Measurements from ENCODE around the gene FPR3.
"Not testable (repeated sequence)": the region's sequence is repeated elsewhere in the genome, so short reads cannot be mapped to it uniquely, and the experiment has no call there.

Gene FPR3, protein sequence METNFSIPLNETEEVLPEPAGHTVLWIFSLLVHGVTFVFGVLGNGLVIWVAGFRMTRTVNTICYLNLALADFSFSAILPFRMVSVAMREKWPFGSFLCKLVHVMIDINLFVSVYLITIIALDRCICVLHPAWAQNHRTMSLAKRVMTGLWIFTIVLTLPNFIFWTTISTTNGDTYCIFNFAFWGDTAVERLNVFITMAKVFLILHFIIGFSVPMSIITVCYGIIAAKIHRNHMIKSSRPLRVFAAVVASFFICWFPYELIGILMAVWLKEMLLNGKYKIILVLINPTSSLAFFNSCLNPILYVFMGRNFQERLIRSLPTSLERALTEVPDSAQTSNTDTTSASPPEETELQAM

DNA sequence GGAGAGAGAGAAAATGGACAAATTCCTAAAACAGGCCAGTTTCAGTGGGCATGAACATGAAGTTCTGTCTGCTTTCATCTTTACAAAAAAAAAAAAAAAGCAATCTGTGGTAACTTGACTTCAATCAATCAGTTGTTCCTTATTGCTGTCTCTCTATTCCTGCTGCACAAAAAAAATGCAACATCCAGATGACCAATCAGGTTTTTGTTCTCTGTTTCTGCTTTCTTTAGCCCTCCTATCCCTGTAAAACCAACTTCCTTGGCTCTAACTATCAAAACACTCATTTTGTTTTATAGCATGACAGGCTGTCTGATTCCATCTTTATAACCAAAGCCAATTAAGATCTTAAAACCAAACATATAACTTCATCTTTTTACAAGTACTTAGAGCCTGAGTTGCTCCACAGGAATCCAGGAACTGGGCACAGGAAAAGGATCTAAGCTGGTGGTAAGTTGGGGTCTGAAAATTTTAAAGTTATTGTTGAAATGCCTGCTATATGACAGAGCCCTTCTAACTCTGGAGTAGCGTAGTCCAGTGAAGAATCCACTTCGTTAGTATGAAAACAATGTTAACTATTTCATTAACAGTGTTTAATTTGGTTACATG is at the start of gene FPR3:
FPR3 (plus strand) TSS at position 273 of the 606 bp plus-strand sequence. CDS start 28,592 bp downstream, outside the sequence.
- no peak for DNase-seq (ENCODE audit: low spot score)

DNA sequence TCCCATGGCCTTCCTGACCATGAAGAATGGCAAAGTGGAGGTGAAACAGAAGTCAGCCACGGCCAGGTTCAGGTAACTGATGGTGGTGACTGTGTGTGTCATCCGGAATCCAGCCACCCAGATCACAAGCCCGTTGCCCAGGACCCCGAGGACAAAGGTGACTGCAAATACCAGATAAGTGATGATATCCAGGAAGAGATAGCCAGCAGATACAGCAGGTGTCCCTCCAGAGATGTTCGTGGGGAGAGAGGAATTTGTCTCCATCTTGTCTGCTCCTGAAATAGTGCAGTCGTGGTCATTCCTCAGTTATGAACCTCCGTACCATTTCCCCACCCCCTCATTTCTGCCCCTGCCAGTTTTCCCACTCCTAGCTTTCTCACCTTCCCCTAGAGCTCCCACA is 48.2 kb upstream of the FPR3 start:
- no peak for DNase-seq (ENCODE audit: low spot score)

DNA sequence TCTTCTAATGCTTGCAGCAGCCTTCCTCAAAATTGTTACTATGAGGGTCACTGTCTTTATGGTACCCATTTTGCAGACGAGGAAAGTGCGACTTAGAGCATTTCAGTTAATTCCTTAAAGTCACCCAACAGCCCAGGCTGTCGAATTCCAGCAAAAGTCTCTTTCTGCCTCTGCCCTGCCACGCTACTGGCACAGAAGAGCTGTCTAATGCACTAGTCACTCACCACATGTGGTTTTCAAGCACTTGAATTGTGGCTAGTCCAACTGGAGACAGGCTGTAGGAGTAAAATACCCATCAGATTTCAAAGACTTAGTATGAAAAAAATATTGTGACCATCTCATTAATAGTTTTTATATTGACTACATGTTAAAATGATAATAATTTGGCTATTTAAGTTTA is 45.0 kb upstream of the FPR3 start:
- DNase-seq (ENCODE audit: low spot score): no peak

DNA sequence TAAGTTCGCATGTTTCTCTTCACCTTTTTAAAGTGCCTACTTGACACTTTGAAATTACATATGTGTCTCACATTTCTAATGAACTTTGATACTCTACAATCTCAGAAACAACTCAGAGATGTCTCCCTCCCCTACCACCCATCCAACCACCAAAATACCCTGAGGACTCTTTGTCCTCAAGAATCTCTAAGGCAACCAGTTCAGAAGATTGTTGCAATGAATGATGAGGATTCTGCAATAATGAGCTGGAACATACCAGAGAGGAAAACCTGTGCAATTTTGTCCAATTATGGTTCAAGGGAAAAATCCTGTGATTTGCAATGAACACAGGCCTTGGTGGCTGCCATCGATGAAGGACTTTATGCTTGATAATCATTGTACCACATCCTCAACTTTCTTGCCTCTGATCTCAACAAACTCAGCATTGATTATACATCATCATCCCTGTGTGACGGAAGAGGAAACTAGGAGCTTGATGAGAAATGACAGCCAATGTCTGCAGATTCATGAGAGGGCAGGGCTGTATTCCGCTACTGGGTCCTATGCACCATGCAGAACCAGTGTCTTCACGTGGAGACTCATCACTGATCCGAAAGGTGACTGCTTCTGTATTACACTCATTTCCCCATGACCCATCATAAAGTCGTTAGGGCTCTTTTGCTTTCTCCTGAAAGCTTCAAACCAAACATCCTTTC is 44.4 kb upstream of the FPR3 start:
- no peak for DNase-seq (ENCODE audit: low spot score)

DNA sequence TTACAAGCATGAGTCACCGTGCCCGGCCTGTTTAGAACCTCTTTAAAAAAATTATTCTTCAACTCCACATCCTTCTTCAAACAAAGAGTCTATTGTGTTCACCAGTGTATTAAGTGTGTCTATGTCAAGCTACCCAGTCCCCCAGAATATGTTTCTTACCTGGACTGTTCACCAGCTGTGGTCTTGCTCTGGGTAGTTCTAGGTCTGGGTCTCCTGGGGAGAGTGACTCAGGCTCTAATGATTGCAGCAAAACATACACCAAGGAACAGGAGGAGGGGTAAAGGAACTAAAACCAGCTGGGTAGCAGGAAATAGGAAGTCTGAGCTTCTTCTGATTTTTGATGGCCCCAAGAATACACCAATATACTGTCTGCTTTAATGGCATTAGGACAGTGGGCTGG is 43.3 kb upstream of the FPR3 start, which contains the start of gene FPR1:
FPR1 (minus strand) TSS at position 224 of the 400 bp plus-strand sequence. CDS start 4,884 bp downstream, outside the sequence.
- DNase-seq (ENCODE audit: low spot score): no peak

DNA sequence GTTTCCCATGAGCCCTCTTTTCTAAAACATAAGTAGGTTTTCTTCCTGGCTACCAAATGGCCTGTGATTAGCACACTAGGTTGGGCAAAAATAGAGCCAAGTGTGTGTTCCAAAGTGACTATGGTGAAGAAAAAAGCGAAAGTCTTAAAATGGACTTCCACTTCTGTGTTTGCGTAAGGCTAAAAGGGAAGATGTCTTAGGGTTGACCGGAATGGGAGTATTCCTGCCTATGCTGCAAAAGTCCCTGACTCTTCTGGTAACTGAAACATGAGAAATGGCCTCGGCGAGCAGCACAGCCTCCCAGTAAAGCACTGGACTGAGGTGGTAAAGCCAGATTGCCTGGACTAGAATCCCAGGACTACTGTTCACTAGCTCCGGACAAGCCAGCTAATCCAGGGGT is 40.8 kb upstream of the FPR3 start:
- no peak for DNase-seq (ENCODE audit: low spot score)

DNA sequence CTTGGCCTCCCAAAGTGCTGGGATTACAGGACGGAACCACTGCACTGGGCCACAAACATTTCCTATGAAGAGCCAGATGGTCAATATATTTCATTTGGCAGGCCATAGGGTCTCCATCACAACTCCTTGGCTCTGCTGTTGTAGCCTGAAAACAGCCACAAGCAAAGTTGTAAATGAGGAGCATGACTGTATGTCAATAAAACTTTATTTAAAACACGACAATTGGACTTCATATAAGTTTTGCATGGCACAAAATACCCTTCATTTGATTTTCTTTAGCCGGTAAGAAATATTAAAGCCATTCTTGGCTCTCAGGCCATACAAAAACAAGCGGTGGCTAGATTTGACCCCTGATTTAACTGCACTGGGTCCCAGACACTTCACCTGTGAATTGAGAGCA is 40.2 kb upstream of the FPR3 start:
- no peak for DNase-seq (ENCODE audit: low spot score)

DNA sequence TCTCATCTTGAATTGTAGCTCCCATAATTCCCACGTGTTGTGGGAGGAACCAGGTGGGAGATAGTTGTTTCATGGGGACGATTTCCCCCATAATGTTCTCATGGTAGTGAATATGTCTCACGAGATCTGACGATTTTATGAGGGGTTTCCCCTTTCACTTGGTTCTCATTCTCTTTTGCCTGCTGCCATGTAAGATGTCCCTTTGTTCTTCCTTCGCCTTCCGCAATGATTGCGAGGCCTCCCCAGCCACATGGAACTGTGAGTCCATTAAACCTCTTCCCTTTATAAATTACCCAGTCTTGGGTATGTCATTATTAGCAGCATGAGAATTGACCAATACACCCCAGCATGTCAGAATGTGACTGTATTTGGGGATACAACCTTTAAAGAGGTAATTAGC is 39.4 kb upstream of the FPR3 start:
- DNase-seq (ENCODE audit: low spot score): no peak

DNA sequence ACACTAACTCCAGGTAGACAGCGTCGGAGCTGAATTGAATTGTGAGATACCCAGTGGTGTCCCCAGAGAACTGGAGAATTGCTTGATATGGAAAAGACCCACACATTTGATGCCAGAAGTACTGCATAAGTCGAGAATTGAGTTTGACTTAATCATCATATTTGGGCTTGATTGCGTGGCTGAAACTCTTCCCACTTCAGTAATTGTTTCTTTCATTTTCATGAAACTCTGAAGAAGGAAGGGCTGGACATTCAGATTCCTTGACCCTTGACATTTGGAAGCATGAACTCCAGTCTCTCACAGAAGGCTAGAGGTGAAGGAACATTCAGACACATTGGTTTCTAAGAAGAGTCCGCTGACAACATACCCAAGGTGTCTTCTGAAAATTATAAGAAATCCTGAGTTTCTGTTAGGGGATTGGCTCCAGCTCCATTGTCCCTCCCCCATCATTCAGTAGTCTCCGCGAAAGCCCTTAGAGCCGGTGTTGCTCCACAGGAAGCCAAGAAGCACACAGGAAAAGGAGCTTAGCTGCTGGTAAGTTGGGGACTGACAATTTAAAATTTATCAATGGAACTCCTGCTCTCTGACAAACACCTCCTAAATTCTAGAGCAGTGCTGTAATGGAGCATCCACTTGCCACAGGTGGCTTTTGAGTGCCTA is 34.1 kb upstream of the FPR3 start, which contains the start of gene FPR2:
FPR2 (plus strand) TSS at position 484 of the 660 bp plus-strand sequence. CDS start 7,479 bp downstream, outside the sequence.
- no peak for DNase-seq (ENCODE audit: low spot score)

DNA sequence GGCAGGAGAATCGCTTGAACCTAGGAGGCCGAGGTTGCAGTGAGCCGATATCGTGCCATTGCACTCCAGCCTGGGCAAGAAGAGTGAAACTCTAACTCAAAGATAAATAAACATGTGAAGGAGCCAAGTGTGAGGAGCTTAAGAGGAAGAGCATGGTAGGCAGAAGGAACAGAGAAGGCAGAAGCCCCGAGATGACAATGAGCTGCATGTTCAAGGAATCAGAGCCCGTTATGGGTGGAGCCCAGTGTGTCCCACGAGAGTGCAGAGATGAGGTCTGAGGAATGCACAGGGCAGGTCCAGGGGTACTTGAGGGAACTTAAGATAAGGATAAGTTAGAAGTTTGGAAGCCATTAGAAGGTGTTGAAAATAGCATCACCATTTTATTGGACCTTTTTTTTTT is 33.3 kb upstream of the FPR3 start:
- DNase-seq (ENCODE audit: low spot score): no peak

DNA sequence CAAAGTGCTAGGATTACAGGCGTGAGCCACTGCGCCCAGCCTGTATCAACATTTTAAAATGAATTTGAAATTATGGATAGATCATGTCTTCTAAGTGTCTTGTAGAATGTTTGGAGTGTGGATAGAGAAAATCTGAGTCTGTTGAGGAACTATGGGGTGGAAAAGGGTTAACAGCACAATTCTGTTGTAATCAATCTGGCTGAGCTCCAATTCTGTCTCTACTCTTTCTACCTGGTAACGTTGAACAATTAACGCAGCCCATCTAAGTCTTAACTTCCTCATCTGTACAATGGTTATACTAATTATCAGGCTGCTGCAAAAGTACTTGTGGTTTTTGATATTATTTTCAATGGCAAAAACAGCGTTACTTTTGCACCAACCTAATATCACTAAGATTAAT is 29.9 kb upstream of the FPR3 start:
- DNase-seq (ENCODE audit: low spot score): no peak

DNA sequence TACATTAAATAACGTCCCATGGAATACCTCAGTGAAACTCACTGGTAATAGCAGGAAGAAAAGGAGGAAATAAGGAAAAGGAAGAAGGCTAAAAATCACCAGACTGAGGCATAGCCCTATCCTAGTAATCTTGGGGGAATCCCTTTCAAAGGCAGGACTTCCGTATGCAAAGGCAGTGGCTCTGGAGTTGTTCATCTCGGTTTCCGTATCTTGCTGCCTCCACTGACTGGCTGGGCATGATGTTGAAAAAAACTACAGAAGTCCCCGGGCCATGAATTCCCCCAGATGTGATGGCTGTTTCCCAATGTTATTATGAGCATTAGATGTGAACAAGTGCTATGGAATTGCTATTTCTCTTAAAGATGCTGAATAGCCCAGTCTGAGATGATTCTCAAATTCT is 28.5 kb upstream of the FPR3 start:
- DNase-seq (ENCODE audit: low spot score): no peak

DNA sequence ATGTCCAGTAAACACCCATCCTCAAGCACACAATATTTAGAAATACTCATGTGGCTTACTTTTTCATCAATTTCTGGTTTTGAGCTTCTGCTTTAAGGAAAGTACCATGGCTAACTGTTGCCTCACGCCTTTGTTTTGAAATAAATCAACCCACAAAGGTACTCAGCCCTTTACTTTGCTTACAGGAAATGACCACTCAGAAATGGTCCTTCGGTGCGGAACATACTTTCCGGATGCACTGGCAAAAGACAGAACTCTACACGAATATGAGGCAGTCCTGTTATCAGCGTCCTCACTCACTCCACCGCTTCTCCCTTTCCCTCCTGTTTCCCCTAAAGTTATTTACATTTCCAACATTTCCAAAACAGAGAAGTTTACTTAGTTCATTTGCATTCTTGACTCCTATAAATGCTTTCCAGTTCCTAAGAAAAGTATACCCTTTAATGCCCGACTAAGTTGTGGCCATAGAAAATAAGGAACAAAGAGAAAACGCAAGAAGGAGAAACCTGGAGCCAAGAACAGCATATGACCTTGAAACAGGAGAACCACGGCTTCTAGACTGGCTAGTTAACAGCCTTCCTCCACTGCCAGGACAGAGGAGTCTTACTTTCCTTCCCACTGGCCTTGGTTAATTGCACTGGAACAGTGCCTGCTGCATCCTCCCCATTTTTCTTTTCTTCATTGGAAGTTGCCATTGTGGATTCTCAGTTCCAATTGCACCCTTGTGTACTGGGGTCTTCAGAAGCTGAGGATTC is 23.4 kb upstream of the FPR3 start:
- DNase-seq (ENCODE audit: low spot score): no peak

DNA sequence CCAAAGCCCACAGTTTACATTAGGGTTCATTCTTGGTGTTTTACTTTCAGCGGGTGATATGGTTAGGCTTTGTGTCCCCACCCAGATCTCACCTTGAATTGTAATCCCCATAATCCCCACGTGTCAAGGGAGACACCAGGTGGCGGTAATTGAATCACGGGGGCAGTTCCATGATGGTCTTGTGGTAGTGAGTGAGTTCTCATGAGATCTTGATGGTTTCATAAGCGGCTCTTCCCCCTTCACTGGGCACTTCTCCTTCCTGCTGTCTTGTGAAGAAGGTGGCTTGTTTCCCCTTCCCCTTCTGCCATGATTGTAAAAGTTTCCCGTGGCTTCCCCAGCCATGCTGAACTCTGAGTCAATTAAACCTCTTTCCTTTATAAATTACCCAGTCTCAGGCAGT is 22.0 kb upstream of the FPR3 start:
- DNase-seq (ENCODE audit: low spot score): no peak

DNA sequence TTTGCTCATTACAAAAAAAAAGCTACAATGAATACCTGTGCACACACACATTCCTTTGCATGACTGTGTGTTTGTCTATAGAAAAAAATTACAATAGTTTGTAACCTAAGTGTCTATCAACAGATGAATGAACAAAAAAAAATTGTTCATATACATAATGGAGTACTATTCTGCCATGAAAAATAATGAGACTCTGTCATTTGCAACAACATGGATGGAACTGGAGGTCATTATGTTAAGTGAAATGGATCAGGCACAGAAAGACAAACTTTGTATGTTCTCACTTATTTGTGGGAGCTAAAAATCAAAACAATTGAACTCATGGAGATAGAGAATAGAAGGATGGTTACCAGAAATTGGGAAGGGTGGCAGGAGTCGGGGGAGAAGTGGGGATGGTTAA is 18.4 kb upstream of the FPR3 start:
- DNase-seq (ENCODE audit: low spot score): not testable (repeated sequence)

DNA sequence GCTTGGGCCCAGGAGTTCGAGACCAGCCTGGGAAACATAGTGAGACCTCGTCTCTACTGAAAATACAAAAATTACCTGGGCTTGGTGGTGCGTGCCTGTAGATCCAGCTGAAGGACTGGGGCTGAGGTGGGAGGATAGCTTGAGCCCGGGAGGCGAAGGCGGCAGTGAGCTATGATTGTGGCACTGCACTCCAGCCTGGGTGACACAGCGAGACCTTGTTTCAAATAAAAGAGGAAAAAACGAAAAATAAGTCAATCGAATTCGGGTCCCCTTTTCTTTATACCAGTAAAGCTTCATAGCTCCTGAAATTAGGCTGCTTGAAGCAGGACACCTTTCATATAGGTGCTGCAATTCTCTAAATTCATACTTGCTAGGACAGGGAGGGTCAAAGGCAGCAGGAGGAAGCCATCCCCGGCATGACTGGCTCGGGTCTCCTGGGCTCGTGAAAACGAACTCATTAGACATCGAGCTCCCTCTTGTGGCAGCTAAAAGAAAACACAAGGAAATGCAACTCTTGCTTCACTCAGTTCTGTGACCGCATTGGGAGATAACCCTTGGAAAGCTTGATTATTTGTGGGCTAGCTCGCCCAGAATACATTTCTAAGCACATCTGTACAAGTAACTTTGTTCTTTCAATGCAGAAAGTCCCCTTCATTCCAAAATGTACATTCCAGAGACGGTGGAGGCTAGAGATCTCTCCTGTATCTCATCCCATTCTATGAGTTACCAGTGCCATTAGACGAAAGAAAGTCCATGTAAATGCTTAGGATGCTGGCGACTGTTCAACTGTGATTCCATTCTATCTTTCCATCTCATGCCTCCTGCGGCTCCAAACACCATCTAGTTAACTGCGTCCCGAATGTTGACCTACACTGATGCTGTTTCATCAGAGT is 17.1 kb upstream of the FPR3 start:
- peak; percentile 57 for DNase-seq (ENCODE audit: low spot score)

DNA sequence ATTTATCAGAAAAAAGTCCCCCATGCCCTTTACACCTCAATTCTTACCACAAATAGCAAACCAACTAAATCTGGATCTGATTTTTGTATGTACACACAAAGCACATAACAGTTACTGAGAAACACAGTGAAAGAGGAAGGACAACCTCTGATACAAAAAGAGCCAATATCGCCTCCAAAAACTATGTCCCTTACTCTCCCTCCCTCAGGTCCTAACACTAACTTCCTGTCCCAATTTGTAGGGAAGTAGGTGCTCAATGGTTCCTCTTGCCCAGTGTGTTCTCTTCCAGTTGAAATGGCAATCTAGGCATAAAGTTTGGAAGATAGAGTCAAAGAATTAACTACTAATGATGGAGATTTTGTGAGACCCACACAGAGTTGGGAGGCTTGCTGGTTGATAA is 15.8 kb upstream of the FPR3 start:
- DNase-seq (ENCODE audit: low spot score): no peak

DNA sequence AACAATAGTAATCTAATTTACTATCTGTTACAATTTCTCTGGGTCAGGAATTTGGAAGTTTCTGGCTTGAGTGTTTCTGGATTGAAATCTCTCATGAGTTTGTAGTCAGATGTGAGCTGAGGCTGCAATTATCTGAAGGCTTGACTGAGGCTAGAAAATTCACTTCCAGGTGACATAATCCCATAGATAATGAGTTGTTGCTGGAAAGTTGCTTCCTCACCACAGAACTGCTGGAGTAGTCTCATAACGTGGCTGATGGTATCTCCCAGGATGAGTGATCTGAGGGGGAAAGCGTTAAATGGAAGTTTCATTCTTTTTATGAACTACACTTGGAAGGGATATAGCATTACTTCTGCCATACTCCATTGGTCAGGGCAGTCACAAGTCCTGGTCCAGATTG is 15.3 kb upstream of the FPR3 start:
- no peak for DNase-seq (ENCODE audit: low spot score)

DNA sequence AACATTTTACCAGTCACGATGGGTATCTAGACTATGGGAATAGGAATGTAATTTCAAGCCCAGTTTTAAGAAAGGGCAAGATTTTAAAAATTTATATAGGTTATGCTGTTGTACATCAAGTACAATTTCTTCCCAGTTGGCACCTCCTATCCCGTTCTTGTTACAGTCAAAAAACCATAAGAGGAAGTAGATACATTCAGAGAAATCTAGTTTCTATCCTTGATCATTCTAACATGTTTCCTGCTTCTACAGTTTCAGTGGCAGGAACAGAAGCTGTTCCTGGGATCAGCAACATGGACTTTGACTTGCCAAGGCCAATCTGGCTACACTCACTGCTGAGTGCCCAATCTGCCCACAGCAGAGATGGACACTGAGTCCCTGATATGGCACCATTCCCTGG is 14.7 kb upstream of the FPR3 start:
- no peak for DNase-seq (ENCODE audit: low spot score)

DNA sequence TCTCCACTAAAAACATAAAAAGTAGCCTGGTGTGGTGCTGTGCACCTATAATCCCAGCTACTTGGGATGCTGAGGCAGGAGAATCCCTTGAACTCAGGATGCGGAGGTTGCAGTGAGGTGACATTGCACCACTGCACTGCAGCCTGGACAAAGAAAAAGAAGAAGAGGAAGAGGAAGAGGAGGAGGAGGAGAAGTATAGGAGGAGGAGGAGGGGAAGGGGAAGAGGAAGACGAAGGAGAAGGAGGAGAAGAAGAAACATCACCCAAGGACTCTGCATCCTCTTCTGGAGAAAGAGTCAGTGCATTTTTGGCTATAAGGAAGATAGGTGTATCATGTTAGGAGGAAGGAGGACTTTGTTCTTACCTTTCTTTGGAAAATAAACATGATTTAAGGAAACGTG is 13.0 kb upstream of the FPR3 start:
- no peak for DNase-seq (ENCODE audit: low spot score)

DNA sequence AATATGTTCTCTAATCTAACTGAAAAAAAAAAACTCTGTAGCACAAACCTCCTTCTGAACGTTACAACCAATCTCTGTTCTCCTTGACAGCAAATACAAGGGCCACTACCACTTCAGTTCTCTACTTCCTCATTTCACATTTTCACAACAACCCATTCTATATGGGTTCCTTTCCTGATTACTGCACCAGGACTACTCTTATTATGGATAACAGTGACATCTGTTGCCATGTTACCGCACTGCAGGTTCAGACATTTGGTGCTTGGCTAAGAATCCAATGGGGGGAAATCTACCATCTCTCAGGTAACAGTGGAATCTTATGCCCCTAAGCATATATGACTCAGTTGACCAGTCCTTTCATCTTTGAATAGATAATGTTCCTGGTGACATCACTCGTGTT is 11.6 kb upstream of the FPR3 start:
- DNase-seq (ENCODE audit: low spot score): no peak
